ENCODE data around the gene TEX53. TPM values are rescaled to one million over a fixed set of nuclear protein-coding genes. Genes with fewer than 3 reads are reported as not detected.

Gene TEX53
- polyA plus RNA-seq, 3 donors: not detected

DNA sequence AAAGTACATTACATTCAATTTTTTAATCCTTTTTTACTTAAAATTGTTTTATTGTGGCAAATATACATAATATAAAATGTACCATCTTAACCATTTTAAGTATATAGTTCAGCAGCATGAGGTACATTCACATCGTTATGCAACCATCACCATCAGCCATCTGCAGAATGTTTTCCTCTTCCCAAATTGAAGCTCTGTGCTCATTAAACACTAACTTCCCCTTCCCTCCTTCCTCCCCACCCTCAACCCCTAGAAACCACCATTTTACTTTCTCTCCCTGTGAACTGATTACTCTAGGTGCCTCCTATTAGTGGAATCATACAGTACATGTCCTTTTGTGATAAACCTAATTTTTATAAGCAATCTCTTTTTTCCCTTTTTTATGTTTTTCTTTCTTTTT is 15.6 kb downstream of the TEX53 start:
- DNase-seq (ENCODE audit: low read depth in 3 of 3, low spot score in 2 of 3): no peak

- no peak for DNase-seq (ENCODE audit: low read depth in 3 of 3, low spot score in 2 of 3)
These were observed 19.2 kb downstream of the TEX53 start for GRCh38 chr9:114638404-114638803.

DNA sequence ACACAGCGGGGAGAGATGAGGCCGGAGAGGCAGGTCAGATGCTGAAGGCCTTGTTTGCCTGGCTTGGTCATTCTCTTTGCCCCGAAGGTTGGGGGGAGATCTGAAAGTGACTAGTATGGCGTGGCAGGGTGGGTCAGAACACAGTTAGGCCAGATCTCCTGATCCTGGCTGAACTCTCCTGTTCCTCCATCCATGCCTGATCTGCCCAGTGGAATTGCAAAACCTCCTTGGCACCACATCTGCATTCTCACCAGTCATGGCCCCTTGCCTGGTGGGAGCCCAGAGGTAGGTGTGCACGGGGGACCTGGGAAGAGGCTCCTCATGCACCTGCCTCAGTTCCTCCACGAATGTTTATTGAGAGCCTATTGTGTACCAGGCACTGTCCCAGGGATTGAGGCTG is 23.2 kb downstream of the TEX53 start:
- no peak for DNase-seq (ENCODE audit: low read depth in 3 of 3, low spot score in 2 of 3)

DNA sequence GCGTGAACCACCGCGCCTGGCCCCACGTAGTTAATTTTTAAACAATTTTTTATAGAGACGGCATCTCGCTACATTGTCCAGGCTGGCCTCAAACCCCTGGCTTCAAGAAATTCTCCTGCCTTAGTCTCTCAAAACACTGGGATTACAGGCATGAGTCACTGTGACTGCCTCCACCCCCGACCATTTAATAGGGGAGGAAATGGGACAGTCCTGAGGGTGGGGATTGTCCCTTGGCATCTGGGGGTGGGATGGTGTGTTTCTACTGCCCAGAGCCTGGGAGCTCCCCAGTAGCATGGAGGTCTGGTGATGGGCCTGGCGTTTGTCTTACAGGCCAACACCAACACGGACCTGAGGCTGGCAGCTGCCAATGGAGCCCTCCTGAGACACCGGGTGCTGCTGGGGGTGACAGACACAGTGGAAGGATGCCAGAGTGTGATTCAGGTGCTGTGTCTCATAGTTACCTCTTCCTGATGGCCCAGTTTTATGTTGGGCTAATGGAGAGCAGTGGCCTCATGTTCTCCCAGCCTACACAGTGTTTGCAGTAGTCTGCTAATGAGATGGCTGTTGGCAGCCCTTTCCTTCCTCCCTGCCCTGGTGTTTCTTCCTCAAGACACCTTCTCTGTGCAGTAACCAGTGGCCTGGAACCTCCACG is 24.0 kb downstream of the TEX53 start:
- no peak for DNase-seq (ENCODE audit: low read depth in 3 of 3, low spot score in 2 of 3)

GRCh38 chr9:114631166-114631565 is 26.4 kb downstream of the TEX53 start:
- DNase-seq (ENCODE audit: low read depth in 3 of 3, low spot score in 2 of 3): no peak

GRCh38 chr9:114629563-114630090 is 28.0 kb downstream of the TEX53 start:
- DNase-seq (ENCODE audit: low read depth in 3 of 3, low spot score in 2 of 3): no peak

DNA sequence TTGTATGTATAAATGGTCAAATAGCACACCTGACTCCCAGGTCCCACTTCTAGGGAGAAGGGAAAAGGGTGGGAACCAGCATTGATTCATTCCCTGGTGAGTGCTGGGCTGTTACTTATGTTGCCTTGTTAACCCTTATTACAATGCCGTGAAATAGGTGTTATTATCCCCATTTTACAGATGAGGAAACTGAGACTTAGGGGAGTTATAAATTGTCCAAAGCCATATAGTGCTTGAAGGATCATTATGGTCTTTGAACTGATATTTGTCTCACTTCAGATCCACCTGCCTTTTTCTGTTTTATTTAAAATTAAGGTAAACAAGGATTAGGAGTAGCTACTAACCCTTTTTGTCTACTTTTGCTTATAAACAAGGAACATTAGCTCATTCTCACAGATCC is 30.1 kb downstream of the TEX53 start:
- no peak for DNase-seq (ENCODE audit: low read depth in 3 of 3, low spot score in 2 of 3)

DNA sequence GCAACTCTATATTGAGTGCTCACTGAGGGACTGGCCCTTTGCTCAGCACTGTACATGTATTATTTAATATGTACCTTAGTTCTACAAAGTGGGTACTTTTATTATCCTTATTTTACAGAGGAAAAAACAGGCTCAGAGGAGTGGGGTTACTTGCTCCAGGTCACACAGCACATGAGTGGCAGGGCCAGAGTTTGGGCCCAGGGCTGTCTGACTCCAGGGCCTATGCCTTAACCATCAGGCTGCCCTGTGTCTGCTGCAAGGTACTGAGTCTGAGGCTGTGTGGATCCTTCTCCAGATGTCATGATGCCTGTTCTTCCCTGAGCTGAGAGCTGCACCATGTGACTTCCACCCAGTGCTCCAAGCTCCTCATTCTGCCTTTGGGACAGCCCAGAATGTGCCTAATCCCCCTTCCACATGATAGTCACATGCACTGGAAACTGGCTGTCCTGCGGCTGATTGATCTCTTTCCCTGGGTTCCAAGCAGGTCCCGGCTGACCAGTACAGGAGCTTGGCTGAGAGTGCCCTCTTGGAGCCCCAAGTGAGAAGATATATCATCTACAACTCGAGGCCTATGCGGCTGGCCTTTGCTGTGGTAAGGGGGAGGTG is 31.1 kb downstream of the TEX53 start:
- no peak for DNase-seq (ENCODE audit: low read depth in 3 of 3, low spot score in 2 of 3)

DNA sequence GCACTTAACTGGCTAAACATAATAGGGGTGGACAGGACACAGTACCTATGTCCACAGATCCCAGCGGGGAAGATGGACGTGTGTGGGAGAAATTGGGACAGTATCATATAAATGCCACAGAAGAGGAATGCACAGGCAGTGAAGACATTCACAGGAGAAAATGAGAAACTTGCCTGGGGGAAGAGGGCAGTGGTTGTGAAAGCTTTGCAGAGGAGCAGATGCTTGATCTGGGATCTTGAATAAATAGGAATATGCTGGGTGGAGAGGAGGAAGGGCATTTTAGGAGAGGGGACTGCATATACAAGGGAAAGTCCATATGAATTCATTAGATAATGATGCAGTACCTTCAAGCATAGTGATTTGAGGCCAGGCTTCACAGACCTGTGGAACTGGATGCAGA is 32.9 kb downstream of the TEX53 start:
- DNase-seq (ENCODE audit: low read depth in 3 of 3, low spot score in 2 of 3): no peak

DNA sequence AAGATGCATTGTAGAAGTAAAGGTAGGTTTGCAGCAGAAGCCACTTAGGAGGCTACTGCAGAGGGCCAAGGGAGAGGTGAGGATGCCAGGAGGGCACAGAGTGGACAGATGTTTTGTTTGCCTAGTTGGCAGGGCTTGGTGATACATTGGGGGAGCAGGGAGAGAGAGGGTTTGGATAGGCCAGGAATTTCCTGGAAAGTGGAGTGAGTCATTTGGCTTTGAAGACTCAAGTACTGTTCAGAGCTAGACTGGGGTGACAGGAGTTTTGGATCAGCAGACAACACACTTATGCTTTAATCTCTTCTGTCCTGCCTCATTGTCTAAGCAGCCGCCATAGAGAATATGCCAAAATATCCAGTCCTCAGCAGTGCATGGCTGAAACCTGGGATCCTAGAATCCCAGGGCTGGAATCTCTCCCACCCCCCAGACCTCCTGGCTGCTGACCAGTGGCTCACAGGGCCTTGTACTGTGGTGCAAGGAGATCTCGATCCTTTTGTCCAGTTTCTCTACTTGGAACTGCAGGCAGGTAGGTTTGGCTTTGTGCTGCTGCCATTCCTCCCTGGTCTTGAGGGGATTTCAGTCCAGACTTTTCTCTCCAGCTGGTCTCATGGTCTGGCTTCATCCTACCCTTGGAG is 35.5 kb downstream of the TEX53 start:
- no peak for DNase-seq (ENCODE audit: low read depth in 3 of 3, low spot score in 2 of 3)

GRCh38 chr9:114621561-114621960 is 36.0 kb downstream of the TEX53 start:
- no peak for DNase-seq (ENCODE audit: low read depth in 3 of 3, low spot score in 2 of 3)

GRCh38 chr9:114619191-114619761 is 38.3 kb downstream of the TEX53 start:
- no peak for DNase-seq (ENCODE audit: low read depth in 3 of 3, low spot score in 2 of 3)

GRCh38 chr9:114616684-114617520 is 40.7 kb downstream of the TEX53 start:
- no peak for DNase-seq (ENCODE audit: low read depth in 3 of 3, low spot score in 2 of 3)

GRCh38 chr9:114614373-114614772 is 43.2 kb downstream of the TEX53 start:
- no peak for DNase-seq (ENCODE audit: low read depth in 3 of 3, low spot score in 2 of 3)

DNA sequence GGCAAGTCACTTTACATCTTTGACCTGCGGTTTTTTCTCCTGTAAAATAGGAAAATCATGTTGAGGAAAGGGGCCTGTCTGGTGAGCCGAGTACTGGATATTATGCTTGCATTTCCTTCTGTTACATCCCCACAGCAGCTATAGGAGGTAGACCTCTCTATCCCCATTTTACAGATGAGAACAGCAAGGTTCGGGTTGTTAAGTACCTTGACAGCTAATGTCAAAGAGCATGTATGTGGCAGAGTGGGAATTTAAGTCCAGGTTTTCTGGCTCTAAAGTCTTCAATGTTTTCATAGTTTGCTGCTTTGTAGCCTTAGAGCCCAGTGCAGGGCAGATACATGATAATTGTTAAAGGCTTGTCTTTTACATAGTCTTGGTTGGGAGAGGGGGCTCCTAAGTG is 43.7 kb downstream of the TEX53 start:
- DNase-seq (ENCODE audit: low read depth in 3 of 3, low spot score in 2 of 3): no peak

- no peak for DNase-seq (ENCODE audit: low read depth in 3 of 3, low spot score in 2 of 3)
These were observed 44.5 kb downstream of the TEX53 start for GRCh38 chr9:114613087-114613486.

DNA sequence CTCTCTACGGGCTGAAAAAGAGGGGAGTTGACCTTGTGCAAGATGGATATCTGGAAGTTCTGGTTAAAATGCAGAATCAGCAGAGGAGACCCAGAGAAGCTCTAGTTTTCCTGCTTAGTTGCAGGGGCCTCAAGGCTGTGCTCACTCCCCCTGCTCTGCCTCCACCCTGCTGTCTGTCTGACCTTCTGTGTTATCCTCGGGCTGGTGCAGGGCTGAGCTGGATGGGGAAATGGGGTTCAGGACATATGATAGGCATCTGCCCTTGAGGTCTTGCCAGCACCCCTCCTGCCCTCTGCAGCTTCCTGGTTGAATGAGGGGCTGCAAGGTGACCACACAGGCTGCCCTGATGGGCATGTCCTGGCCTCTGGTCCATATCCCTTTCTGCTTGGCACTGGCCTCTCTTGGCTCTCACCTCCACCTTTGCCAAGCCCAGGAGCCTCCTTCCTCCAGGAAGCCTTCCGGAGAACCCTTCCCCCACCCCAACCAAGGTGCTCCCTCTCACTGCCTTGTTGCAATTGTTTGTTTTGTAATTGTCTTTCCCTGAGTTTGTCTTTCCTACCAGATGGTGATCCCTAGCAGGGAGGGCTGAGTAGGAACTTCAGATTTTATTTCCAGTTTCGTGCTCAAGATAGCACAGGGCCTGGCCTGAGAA is 45.2 kb downstream of the TEX53 start:
- DNase-seq (ENCODE audit: low read depth in 3 of 3, low spot score in 2 of 3): no peak

DNA sequence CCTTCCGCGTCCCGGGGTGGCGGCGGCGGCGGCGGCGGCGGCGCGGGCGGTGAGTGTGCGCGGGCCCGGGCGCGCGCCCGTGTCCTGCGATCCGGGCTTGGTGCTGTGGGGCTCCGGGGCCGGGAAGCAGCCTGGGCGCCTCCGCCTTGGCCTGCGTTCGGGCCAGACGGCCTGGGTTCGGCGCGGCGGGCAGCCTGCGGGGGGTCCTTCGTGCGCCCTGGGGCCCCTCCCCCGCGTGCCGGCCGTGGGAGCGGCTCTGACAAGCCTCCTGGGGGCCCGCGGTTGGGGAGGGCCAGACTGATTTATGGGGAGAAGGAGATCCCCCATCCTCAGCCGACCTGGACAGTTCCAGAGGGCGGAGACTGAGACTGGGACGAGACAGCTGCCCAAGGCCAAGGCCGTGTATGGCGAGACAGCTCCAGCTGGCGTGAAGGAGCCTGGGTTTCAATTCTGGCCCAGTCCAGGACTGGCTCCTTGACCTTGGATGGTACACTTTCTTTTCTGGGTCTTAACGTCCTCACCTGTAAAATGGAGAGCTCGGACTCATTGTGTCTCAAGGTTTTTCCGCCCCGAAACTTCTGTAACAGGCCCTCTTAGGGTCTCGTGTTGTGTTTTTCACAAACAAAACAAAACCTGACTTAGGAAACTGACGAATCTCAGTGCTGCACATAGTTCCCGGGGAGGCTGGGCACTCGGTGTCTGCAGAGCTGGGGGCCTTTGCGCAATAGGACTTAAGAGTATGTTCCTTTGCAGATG is 45.9 kb downstream of the TEX53 start:
- DNase-seq (ENCODE audit: low read depth in 3 of 3, low spot score in 2 of 3): peak in 1 of 3 donors; percentile 20

DNA sequence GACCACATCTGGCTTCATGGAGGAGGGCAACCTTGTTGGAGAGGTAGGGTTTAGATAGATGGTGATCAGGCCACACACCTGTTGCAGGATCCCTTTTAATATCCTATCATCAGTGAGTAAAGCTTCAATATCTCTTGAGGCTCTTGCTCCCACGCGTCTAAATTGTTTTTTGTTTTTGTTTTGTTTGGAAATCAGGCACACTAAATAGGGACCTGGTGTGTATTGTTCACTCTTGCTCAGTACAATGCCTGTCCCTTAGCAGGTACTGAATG is 49.1 kb downstream of the TEX53 start:
- no peak for DNase-seq (ENCODE audit: low read depth in 3 of 3, low spot score in 2 of 3)

Measured in right renal cortex interstitium (tissue), 3 donors.